Retinal pigment epithelial cell (primary cell): ENCODE results near the gene CBX1.

ENCODE experiments used
- DNase-seq: peaks from one replicate; pipeline ENCODE4 v3.0.0-alpha.2; 2010; ENCODE audit warnings: low read depth
- H3K4me3 ChIP-seq: 2 replicates; pipeline ENCODE4 v1.5.1; 2011; ENCODE audit warnings: mild to moderate bottlenecking, low read length, control low read depth, moderate library complexity
- CTCF ChIP-seq: conservative IDR thresholded peaks from 2 replicates; pipeline ENCODE4 v1.5.1; 2011; ENCODE audit warnings: low read depth, low read length, control low read depth, inconsistent platforms

Gene CBX1

GRCh38 chr17:48024149-48025039, 76.9 kb downstream of the CBX1 start:
- peak overlapping the region; percentile 54 for H3K4me3 ChIP-seq
- DNase-seq, result no peak
- no peak for TF ChIP-seq CTCF

DNA sequence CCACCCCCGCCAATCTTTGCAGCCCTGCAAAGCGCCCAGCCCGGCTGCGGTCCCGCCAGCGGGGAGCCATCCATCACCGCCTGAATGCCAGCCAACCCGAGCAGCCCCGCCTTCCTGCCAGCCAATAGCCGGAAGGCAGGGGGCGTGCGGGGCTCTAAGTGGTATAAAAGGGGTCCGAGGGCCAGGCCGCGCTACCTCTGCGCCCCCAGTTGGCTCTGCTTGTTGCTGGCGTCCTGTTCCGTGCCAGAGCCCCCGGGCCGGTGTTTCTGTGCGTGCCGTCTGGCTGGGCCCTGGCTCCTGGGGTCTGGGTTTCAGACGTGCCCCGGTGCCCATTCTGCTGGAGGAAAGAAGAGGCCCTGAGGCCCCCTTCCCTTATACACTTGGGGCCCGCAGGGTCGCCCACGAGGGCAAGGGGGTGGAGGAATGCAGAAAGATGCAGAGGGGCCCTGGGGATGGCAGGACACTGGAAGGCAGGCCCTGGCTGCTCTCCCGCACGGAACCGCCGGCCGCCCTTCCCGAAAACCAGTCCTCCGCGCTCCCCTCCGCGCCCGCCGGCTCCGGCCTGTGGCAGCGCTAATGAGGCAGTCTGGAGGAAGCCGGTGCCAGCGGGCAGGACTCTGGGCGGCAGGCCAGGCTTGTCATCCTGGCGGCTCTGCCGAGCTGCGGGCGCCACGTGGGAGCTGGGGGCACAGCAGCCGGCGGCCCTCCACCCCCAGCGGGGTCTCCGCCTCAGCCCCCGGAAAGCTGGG, 77.7 kb downstream of the CBX1 start:
- H3K4me3 ChIP-seq, result peak overlapping the region; percentile 54
- no peak for DNase-seq
- TF ChIP-seq CTCF, result peak; percentile 33

DNA sequence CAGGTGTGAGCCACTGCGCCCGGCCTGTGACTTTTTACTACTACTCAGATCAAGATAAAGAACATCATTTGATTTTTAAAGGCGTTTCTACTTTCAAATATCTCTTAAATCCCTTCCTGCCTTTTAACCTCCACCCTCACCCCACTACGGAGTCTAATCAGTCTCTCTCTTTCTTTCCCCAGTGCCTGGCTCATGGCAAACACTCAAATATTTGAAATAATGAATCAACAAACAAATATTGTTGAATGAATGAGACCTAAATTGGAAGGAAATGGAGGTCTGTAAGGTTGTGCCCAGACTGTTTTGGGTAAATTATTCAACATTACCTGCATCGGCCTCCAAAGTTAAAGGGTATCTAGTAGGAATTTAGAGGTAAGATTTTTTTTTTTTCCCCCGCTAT, 78.4 kb downstream of the CBX1 start:
- no peak for TF ChIP-seq CTCF
- no peak for DNase-seq
- no peak overlapping the region for H3K4me3 ChIP-seq

DNA sequence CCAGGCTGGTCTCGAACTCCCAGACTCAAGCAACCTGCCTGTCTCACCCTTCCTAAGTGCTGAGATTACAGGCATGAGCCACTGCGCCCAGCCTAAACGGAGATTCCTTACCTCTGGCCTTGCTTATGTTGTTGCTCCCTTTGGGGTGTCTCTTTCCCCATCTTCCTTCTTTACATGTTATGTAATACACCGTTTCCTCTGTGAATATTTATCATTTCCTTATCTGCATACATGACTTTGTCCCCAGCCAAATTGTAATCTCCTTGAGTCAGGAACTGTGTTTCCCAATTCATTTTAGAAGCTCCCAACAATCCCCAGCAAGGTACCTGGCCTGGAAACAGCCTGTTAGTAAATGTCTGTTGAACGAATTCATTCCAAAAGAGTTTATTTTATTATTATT, 79.3 kb downstream of the CBX1 start:
- TF ChIP-seq CTCF, result no peak
- DNase-seq, result no peak
- H3K4me3 ChIP-seq, result no peak overlapping the region
